Measurements from ENCODE around the gene MGLL. TPM values are rescaled to one million over a fixed set of nuclear protein-coding genes. Genes with fewer than 3 reads are reported as not detected.
A peak's percentile ranks its signal among the peaks of the same experiment; 100 is the strongest.

Gene MGLL
- total RNA-seq, 1 donor from 2014 or later: 45.7 TPM

DNA sequence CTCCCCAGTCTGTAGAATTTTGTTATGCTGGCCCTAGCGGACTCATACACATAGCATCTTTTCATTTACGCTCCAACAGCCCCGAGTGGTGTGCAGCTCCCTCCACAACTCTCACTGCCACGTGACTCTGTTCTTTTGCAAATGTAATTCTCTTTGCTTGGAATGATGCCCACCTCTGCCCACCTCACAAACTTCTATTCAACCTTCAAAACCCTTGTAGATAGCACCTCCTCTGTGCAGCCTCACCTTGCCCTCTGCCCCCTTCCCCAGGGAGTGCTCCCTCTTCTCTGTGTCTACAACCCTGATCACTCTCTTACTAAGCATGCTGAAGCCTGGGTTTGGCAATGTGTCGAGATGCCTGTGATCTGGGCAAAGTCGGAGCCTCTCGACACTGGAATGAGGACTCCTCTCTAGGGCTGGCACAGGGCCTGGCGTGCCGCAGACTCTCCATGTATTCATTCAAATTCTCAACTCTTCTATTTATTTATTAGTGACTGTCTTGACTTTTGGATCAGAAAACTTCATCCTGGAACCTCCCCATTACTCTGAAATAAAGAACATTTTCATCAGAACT lies 73.5 kb downstream of the MGLL start:
- intact Hi-C loops (cut with DNase I): loop anchor here (1.0 to 5.0 kb wide), 2 partner anchors 37 to 52 kb away; no protein-coding TSS in a partner anchor

DNA sequence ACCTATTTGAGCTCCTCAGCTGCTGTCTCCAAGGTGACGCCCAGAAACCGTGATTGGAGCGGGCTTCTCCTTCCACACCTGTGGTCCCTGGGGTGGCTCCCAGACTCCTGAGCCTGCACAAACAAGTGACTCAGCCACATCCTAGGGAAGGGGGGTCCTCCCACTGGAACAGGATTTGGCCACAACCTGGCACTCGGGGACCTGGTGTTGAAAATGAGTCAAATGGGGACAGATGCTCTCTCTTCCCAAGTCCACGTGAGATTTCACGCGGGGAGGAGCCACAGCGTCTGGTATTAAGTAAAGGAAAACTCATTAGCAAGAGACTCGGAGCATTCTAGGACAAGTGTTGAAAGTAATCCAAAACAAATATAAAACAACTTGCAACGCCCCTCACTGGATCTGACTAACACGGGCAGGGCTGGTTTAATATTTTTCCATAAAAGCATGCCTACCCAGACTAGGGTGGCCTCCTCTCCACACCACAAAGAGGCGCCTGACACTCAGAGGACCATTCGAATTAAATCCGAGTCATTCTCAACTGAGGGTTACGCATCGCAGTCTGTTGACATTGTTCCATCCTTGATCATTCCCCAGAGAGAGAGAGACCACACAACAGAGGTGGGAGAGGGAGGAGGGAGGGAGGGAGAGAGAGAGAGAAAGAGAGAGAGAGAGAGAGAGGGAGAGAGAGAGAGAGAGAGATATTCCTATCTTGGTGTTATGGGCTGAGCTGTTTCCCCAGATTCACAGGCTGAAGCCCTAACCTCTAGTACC lies 74.4 kb downstream of the MGLL start:
- DNase-seq (ENCODE audit: low spot score): peak; percentile 82
- intact Hi-C loops (cut with DNase I): loop anchor here (1.0 to 5.0 kb wide), 3 partner anchors 36 to 75 kb away; partner anchors contain the start of gene MGLL

More for the DNA sequence above, 73.5 kb downstream of the MGLL start:
- DNase-seq (ENCODE audit: low spot score): peak; percentile 73

DNA sequence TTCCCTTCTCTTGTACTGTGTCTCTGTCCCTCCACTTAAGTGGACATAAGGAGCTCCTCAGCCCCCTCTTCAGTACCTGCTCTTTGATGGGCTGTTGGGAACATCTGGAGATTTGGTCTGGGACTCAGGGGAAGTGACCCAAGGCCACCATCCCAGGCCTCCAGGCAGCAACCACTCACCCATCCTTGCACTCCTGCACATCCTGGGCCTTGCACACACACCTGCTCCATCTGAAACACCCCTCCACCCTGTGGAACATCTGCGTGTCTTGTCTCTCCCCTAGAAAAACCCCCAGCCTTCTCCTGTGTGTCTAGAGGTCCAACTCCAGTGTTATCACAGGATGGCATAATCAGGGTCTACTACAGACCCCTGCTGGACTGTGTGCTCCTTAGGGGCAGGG lies 75.2 kb downstream of the MGLL start:
- DNase-seq (ENCODE audit: low spot score): peak; percentile 73
- intact Hi-C loops (cut with DNase I): loop anchor here (2.0 to 5.0 kb wide), 2 partner anchors 35 to 76 kb away; partner anchors contain the start of gene MGLL

DNA sequence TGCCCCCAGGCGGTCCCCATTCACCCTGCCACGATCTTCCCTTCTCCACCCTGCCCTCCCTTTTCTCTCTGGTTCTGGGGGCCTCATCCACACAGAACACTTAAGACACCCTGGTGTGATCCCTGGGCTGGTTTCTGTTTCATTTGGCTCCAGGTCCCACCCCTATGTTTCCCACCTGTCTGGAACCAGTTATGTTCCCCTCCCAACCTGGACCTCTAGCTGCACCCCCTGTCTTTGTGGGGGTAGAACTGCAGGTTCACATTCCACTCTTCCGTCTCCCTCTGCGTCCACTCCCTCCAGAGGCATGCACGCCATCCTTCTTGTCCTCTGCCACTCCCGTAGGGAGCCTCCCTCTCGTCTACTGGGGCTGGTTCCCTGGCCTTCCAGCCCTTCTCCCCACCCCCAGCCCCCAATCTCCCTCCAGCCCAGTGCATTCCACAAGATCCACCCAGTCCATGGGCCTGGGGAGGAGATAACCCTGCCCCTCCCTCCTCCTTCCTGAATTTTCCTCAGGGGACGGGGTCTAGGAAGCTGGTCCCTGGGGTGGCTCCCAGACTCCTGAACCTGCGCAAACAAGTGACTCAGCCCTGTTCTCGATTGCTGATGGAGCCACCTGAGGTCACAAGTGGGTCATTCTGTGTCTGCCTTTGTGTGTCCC lies 75.8 kb downstream of the MGLL start:
- intact Hi-C loops (cut with DNase I): loop anchor here (2.0 to 5.0 kb wide), 2 partner anchors 34 to 76 kb away; partner anchors contain the start of gene MGLL
- DNase-seq (ENCODE audit: low spot score): peak; percentile 80

DNA sequence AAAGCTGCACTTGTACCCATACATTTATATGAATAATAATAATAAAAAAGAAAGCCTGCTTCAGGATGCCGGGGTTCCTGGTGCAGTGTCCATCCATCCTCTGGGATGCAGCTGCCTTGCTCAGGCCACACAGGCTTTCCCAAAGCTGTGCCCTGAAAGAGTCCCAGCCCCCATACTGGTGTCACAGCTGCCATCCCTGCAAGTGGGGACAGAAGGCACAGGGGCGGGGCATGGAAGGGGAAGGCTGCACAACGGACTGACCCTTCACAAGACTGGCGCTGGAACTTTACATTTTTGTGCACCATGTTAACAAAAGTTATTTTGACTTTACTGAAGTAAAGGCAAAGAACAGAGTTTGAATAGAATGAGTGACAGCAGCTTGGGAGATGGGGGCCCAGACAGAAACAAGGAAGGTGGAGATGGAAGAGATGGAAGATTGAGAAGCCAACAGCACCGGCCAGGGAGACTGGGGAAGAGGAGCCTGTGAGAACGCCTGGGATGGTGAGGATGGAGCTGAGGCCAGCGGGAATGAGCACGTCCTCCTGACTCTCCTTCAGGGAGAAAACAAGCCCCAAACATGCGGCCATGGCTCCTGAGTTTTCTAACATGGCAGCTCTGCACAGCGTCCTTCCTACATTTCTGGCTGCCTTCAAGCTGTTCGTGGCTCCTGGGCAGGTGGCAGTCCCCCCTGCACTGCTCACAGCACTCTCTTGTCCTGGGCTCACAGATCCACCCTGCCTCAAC lies 76.5 kb downstream of the MGLL start:
- intact Hi-C loops (cut with DNase I): loop anchor here (2.0 to 5.0 kb wide), 3 partner anchors 34 to 77 kb away; partner anchors contain the start of gene MGLL
- peak; percentile 61 for DNase-seq (ENCODE audit: low spot score)

DNA sequence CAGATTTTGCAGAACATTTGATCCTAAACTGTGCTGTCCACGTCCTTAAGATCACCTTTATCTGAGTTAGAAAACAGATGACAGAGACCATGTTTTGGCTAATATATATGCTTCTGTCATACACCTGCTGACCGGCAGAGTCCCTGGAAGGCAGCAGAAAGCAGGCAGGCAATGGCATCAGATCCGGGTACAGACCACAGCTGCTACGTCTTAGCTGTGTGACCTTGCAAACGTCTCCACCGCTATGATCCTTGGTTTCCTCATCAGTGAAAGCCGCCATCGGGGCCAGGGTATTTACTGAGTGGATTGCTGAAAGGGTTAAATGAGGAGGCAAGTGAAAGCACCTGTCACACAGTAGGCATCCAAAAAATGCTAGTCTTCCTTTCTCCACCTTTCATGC lies 77.4 kb downstream of the MGLL start:
- DNase-seq (ENCODE audit: low spot score): no peak
- intact Hi-C loops (cut with DNase I): loop anchor here (2.0 to 5.0 kb wide), 2 partner anchors 33 to 48 kb away; no protein-coding TSS in a partner anchor

DNA sequence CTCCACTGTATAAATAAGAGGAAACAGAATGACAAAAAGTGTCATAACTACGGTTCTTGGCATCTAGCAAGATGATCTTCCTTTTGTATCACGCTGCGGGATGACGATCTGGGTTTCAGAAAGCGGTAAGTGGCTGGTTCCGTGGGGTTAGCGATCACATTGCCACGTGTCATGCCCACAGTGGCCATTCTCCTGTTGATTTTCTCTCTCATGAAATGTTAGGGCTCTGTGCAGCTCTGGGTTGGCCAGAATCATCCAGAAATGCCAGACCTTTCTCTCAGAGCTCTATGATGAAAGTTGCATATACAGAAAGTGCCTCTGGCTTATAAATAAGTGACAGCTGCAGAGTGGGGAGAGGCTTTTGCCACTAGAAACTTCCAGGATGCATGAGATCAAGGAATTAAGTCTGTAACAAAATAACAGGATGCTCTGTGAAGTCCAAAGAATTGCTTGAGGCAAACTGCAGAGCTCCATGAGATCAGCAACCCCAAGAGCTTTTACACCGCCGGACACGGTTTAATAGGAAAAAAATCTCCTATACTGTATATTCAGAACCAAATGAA lies 78.0 kb downstream of the MGLL start:
- intact Hi-C loops (cut with DNase I): loop anchor here (2.0 kb wide), 1 partner anchor 48 kb away; no protein-coding TSS in a partner anchor
- no peak for DNase-seq (ENCODE audit: low spot score)

DNA sequence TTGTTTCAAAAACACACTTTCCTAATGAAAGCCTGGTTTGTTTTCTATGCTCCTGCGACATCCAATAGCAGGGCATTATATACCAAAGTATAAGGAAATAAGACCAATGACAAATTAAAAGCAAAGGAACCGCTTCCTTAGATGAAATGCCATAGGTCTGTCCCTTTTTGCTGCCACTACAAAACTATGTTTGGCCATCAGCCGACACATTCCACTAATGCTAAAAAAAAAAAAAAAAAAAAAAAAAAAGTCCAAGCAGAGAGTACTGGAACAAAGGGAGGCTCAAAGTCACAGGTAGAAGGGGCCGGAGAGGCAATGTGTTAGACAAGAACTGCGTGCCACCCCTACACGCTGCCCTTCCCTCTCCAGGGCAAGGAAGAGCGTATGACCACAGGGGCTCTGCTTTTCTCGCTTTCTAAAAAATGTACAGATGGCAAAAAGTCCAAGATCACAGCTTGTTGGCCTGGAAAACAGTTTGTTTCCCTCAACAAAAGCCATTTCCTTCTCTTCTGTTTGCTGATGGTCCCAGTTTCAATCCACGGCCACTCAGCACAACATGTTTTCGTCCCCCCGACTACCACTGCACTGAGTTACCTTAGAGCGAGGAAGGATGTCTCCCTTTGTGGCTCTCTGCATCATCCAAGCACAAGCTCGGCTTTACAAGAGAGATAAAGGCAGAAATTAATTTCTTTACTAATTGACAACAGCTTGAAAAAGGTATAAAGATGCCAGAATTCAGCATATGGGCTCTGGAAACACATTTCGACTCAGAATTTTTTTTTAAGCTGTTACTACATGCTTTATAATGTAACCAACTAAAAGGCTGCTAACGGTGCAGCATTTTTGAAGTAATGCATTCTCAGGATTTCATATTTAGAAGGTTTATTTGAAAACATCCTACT lies 78.7 kb downstream of the MGLL start:
- DNase-seq (ENCODE audit: low spot score): no peak
- intact Hi-C loops (cut with DNase I): loop anchor here (2.0 kb wide), 1 partner anchor 47 kb away; no protein-coding TSS in a partner anchor

DNA sequence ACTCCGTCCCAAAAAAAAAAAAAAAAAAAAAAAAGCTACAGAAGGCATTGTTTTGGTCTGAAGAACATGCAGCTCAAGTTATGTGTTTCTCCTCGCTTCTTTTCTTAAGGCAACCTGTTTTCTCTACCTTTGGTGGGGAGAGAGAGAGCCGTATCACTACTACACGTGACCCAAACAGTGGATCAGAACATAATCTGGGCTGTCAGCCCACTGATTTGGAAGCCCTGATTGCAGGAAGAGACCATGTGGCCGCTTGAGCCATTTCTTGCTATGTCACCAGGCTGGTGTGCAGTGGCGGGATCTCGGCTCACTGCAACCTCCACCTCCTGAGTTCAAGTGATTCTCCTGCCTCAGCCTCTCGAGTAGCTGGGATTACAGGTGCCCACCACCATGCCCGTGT lies 79.7 kb downstream of the MGLL start:
- intact Hi-C loops (cut with DNase I): no loop called here
- DNase-seq (ENCODE audit: low spot score): no peak

DNA sequence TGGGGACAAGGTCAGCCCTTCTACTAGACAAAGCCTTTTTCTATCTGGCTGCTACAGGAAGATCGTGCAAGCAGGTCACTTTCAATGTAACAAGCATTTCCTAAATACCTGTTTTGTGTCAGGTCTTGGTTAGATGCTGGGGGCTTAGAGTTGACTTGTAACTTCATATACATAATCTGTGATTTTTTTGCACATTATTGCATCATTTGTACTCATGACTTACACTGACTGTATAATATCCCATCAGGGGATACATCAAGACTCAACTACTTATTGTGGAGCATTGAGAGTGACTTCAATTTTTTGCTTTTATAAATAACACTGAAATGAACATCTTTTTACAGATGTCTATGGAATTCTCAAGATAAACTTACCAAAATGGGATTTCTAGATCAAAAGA lies 80.6 kb downstream of the MGLL start:
- DNase-seq (ENCODE audit: low spot score): no peak
- intact Hi-C loops (cut with DNase I): no loop called here

DNA sequence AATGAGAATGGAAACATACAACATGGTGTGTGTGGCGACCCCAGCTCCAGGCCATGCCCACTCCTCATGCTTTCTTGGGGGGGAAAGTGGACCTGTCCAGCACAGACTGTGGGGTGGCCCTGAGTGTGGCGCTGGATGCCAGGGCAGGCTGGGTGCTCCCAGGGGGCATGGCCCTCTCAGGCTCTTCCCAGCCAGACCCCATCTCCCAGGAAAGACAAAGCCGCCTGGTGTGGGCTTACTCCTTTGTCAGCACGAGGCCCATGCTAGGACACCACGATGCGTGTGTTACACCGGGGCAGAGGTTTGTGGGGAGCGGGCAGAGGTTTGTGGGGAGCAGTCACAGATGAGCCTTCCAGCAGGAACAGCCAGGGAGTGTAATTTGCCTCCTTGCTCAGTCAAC lies 81.1 kb downstream of the MGLL start:
- peak; percentile 60 for DNase-seq (ENCODE audit: low spot score)
- intact Hi-C loops (cut with DNase I): no loop called here

DNA sequence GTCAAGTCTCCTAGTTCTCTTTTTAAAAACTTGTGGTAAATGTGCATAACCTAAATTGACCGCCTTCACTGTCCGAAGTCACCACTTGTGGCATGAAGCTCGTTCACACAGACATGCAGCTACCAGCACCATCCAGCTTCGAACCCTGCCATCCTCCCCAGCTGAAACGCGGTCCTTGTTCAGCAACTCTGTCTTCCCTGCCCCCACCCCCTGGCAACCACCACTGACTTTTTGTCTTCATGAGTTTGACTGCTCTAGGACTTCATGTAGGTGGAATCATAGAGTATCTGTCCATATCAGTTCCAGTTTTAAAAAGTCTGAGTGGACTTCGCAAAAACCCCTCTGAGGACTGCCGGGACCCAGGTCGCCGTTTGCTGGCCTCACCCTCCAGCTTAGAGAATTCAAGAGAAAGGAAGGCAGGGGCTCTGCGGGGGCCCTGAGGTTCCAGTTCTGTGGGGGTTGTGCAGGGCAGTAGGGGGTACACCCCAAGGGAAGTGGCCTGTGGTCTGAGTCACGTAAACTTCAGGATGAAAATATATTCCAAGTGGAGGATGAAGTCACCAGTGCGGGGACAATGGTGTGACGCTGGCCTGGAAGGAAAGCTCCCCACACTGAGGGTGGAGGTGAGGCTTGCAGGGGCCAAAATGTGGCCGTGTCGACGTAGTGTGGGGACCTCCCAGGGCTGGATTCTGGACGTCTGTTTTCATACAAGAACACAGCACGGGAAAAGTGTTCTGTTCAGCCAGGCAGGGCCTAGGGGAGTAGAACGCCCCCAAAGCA lies 82.0 kb downstream of the MGLL start:
- intact Hi-C loops (cut with DNase I): no loop called here
- DNase-seq (ENCODE audit: low spot score): peak; percentile 77

DNA sequence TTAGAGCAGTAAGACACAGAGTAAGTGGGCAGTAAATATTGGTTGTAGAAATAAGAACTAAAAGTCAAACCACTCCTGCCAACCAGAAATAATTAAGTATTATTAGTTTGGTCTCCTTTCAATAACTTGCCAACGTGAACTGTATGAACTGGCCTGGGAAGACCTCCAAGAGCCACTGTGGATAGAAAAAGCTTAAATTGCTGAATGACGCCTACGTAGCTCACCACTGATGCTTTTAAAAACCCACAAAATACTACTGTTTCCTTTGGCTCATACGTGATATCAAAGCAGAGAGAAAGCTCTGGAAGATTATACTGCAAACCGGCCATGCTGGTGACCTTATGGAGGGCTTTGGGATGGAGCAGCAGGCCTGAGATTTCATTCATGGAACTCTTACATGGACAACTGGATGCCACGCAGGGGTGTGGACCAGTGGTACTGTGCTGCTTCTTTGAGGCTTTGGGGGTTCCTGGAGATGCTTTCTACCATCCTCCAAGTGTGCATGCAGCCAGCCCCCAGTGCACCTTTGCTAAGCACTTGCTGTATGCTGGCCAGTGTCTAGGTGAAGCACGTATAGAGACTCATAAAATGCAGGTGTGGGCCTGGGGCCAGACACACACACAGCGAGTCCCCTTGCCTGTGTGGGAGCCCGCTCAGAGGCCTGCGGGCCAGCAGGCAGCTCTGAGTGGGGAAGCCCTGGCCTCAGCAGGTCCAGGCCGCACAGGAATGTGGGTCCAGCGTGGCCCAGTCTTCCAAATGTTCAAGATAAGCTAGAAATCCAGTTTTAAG lies 82.8 kb downstream of the MGLL start:
- intact Hi-C loops (cut with DNase I): no loop called here
- DNase-seq (ENCODE audit: low spot score): peak; percentile 33

DNA sequence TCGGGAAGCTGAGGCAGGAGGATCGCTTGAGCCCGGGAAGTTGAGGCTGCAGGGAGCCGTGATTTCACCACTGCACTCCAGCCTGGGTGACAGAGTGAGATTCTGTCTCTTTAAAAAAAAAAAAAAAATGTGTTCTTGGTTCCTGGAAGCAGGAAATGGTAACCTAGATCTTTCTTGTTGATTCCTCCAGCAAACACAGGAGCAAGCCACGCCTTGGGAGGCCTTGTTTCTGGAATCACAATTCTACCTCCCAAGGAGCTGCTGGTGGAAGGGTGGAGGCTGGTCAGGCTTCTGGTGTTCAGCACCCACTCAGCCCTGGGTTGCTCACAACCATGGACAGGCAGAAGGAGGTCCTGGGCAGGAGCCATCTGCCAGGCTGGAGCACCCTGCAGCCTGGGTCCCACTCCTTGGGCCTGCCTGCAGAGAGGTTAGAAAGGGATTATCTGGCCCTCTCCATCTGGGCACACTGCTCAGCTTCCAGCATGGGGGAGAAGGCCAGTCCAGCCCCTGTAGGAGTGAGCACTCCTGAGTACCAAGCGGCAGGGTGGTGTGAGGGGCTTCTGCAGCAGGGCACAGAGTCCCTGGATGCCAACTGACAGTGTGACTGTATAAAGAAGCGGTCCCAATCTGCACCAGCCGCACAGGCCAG lies 84.0 kb downstream of the MGLL start:
- intact Hi-C loops (cut with DNase I): no loop called here
- no peak for DNase-seq (ENCODE audit: low spot score)

DNA sequence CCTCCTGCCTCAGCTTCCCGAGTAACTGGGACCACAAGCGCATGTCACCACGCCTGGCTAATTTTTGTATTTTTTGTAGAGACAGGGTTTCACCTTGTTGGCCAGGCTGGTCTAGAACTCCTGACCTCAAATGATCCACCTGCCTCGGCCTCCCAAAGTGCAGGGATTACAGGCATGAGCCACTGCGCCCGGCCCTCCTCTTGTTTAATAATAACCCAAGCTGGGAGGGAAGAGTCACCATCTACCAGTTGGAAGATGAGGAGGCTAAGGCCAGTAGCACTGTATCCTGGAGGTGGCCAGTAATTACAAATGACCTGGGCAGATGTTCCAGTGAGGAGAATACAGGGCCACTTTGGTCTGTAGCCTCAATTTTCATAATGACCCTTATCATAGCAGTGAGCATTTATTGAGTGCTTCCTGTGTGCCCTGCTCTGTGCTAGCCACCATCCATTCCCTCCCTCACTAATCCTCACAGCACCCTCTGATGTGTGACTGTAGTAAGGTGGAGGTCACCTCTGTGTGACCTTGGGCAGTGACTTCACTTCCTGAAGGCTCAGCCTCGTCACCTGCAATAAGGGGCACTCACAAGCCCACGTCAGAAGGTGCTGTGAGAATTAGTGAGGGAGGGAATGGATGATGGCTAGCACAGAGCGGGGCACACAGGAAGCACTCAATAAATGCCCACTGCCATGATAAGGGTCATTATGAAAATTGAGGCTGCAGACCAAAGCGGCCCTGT lies 85.3 kb downstream of the MGLL start:
- DNase-seq (ENCODE audit: low spot score): no peak
- intact Hi-C loops (cut with DNase I): no loop called here

Data from cardiac septum (tissue), 1 donor.